AG04450 (cell line): Measurements from ENCODE around the gene CDC42BPB. TPM values are rescaled to one million over a fixed set of nuclear protein-coding genes. Genes with fewer than 3 reads are reported as not detected.

Source experiments
- CTCF ChIA-PET: fragments of 300-600, 350-600 bp; formaldehyde crosslinking; extraction: SDS; loops from one replicate; lab custom pipeline; 2022; ENCODE audit warnings: antibody characterized with exemption, inconsistent platforms; lab: Charles Lee
- POLR2A ChIA-PET: fragments of 350-600 bp; formaldehyde crosslinking; extraction: SDS; loops from one replicate; lab custom pipeline; 2021; ENCODE audit warnings: antibody characterized with exemption, inconsistent platforms; lab: Yijun Ruan, JAX
- DNase-seq: peaks from one replicate; pipeline ENCODE4 v3.0.0-alpha.2; 2011; ENCODE audit warnings: low read depth, low spot score
- H3K27ac ChIP-seq: one replicate; pipeline ENCODE4 v1.5.1; 2012; ENCODE audit warnings: low read depth, low read length, control low read depth
- H3K27me3 ChIP-seq: one replicate; pipeline ENCODE4 v1.6.0; 2012; ENCODE audit warnings: low read length; ENCODE audit not compliant: control insufficient read depth, insufficient read depth
- H3K4me3 ChIP-seq: 2 replicates; pipeline ENCODE4 v1.5.1; 2011; ENCODE audit warnings: mild to moderate bottlenecking, low read depth, low read length, control low read depth
- H3K9me3 ChIP-seq: 2 replicates; pipeline ENCODE4 v1.5.1; 2012; ENCODE audit warnings: low read length; ENCODE audit not compliant: control insufficient read depth, insufficient read depth
- CTCF ChIP-seq: IDR thresholded peaks from 2 replicates; pipeline ENCODE4 v1.5.1; 2011; ENCODE audit warnings: low read depth, low read length, control low read depth, inconsistent platforms
- polyA plus RNA-seq: library from polyadenylated mRNA; depleted of rRNA; stranded (reverse); fragments of >200 nt; gene quantifications from 2 replicates; pipeline ENCODE4 v1.2.3, GENCODE V29; 2011

CDC42BPB gene
- polyA plus RNA-seq, 1 experiment, result 57.0 TPM

DNA sequence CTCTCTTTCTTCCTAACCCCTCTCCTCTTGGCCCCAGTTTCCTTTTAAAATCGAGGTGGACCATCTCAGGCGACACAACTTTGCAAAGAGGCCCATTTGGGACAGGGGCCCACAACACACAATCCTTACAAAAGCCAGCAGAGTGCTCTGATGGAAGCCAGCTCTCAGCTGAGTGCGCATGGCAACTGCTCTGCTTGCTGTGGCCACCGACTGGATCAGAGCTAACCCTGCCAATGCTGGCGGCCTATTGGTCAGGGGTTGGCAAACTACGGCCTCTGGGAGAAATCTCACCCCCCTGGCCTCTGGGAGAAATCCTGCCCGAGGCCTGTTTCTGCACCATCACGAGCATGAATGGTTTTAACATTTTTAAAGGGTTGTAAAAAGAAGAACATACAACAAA lies 79.9 kb downstream of the CDC42BPB start:
- Histone ChIP-seq H3K9me3 (no peaks in the 10 kb centered on the region; the same call in 1 of the 2 replicates), H3K27me3 (no peaks in the 10 kb centered on the region), H3K27ac (peak overlapping the region; percentile 21), H3K4me3 (no peak overlapping the region)
- TF ChIP-seq CTCF, result no peak
- DNase-seq, result no peak
- ChIA-PET POLR2A (no interaction called here), CTCF (interaction anchor here (0.5 kb wide), 1 partner anchor 312 kb away, joined by 7 read pairs; no protein-coding TSS in a partner anchor)

DNA sequence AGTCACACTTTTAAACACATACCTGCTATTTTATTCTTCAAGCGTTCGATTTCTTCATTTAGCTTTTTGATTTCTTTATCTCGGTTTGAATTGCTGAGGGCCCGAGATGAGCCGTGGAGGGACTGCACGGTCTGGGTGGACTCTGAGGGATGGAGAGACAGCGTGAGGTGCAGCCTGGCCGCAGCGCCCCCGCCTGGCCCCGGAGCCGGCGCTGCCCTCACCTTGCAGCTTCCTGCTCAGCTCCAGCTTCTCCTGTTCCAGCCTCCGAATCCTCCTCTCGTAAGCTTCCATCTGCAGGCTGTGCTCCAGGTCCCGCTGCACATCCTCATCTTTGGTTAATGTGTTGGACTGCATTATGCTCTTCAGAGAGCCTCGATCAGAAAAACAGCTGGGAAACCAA lies 81.7 kb downstream of the CDC42BPB start:
- Histone ChIP-seq H3K27me3 (no peaks in the 10 kb centered on the region), H3K9me3 (no peaks in the 10 kb centered on the region), H3K4me3 (no peak overlapping the region), H3K27ac (no peak overlapping the region)
- no peak for DNase-seq
- CTCF ChIA-PET, result interaction anchor here (0.6 to 1.1 kb wide), 3 partner anchors 99 to 452 kb away, joined by 3 to 8 read pairs (median 3); no protein-coding TSS in a partner anchor
- TF ChIP-seq CTCF, result no peak
- POLR2A ChIA-PET, result no interaction called here

GRCh38 chr14:102973706-102974285 lies 83.6 kb downstream of the CDC42BPB start:
- Histone ChIP-seq H3K9me3 (no peaks in the 10 kb centered on the region), H3K27ac (no peak overlapping the region), H3K4me3 (no peak overlapping the region), H3K27me3 (no peaks in the 10 kb centered on the region)
- TF ChIP-seq CTCF, result no peak
- DNase-seq, result no peak
- ChIA-PET CTCF (interaction anchor here (1.4 kb wide), 1 partner anchor 279 kb away, joined by 4 read pairs; no protein-coding TSS in a partner anchor), POLR2A (no interaction called here)

DNA sequence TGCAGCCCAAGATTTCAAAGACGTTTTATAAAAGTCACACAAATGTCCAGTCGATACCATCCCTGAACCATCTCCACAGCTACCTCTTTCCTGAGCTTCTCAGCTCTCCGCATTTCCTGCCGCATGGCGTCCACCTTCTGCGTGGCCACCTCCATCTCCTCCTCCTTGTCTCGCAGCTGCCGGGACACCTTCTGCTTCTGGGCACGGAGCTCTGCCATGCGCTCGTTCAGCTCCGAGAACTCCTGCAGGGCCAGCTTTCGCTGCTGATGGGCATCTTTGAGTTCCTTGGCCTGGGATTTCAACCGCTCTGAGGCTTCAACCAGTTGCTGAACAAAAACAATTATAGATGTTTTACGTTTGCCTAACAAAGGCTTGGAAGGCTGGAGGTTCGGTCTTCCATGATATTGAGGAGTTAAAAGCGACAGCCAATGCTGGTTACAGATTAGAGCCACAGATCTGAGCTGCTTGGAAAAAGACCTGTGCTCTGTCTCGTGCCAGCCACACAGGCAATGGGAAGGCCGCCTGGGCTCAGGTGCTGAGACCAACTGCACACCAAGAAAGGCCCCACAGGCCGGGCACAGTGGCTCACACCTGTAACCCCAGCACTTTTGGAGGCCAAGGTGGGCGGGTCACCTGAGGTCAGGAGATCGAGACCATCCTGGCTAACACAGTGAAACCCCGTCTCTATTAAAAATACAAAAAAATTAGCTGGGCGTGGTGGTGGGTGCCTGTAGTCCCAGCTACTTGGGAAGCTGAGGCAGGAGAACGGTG lies 85.3 kb downstream of the CDC42BPB start:
- ChIA-PET CTCF (interaction anchor here (2.1 kb wide), 1 partner anchor 278 kb away, joined by 7 read pairs; no protein-coding TSS in a partner anchor), POLR2A (no interaction called here)
- TF ChIP-seq CTCF, result no peak

DNA sequence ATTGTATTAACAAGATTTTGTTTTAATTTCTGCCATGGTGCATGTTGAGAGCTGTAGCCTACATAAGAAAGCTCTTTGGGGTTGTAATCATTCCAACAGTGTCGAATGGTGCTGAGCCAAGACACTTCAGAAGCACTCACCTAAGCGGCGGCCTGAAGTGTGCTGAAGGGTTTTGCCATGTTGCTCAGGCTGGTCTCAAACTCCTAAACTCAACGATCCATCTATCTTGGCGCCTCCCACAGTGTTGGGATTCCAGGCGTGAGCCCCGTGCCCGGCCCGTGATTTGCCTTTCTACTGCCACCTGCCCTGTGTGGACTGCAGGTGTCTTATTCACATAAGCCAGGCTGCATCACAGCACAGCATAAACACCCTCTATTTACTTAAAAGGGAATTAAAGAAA lies 86.0 kb downstream of the CDC42BPB start:
- TF ChIP-seq CTCF, result no peak

More for the DNA sequence above, 85.3 kb downstream of the CDC42BPB start:
- DNase-seq, result no peak
- no peak overlapping the region for H3K4me3 ChIP-seq
- no peaks in the 10 kb centered on the region for H3K27me3 ChIP-seq
- H3K9me3 ChIP-seq, result no peaks in the 10 kb centered on the region; the same call in 1 of the 2 replicates
- H3K27ac ChIP-seq, result no peak overlapping the region

More for the DNA sequence above, 86.0 kb downstream of the CDC42BPB start:
- no peaks in the 10 kb centered on the region; the same call in 1 of the 2 replicates for H3K9me3 ChIP-seq
- ChIA-PET POLR2A (no interaction called here), CTCF (interaction anchor here (1.4 to 2.1 kb wide), 2 partner anchors 277 kb away, joined by 6 to 7 read pairs; no protein-coding TSS in a partner anchor)
- no peak overlapping the region for H3K4me3 ChIP-seq
- no peak for DNase-seq
- H3K27me3 ChIP-seq, result no peaks in the 10 kb centered on the region
- H3K27ac ChIP-seq, result no peak overlapping the region
